Loucy (cell line): ENCODE results near the gene NOL9.

Source experiments
- EZH2phosphoT487 ChIP-seq: fragments of 200-600 bp; IDR thresholded peaks from 2 replicates; pipeline ENCODE4 v1.6.1; 2018; ENCODE audit warnings: antibody characterized with exemption, mild to moderate bottlenecking, moderate library complexity, borderline replicate concordance
- TF ChIP-seq, protein P1 (sequence below): fragments of 200-600 bp; sonication (generic); conservative IDR thresholded peaks from 2 replicates; pipeline ENCODE4 v1.5.1; 2014; ENCODE audit warnings: mild to moderate bottlenecking, antibody characterized with exemption, low read length

DNA sequence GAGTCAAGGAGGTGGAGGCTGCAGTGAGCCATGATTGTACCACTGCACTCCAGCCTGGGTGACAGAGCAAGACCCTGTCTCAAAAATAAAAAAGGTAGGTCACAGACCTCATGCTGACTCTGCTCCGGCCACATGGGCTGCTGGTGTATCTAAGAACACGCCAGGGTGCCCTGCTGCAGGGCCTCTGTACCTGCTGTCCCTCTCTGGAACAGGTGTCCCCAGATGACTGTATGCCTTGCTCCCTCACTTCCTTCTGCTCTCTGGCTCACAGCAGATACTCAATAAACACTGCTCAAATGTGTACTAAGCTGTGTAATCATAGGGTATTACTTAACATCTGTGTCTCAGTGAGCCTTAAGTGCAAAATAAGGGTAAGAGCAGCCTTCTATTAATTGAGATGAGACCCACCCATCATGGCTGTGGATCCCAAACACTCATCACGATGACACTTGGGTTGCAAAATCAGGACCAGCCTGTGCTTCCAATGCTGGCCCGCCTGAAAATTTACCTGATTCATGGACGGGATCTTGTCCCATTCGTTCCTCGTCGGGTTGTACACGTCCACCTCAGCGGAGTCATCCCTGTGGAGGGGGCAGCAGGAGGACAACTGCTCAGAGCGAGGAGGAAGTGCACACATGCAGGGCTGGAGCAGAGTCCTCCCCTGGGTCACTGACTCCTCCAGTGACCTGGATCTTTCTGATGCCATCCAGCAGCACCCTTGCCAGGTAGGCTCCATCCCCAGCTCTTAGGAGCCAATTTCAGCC, 40.8 kb upstream of the NOL9 start:
- TF ChIP-seq, protein P1, sequence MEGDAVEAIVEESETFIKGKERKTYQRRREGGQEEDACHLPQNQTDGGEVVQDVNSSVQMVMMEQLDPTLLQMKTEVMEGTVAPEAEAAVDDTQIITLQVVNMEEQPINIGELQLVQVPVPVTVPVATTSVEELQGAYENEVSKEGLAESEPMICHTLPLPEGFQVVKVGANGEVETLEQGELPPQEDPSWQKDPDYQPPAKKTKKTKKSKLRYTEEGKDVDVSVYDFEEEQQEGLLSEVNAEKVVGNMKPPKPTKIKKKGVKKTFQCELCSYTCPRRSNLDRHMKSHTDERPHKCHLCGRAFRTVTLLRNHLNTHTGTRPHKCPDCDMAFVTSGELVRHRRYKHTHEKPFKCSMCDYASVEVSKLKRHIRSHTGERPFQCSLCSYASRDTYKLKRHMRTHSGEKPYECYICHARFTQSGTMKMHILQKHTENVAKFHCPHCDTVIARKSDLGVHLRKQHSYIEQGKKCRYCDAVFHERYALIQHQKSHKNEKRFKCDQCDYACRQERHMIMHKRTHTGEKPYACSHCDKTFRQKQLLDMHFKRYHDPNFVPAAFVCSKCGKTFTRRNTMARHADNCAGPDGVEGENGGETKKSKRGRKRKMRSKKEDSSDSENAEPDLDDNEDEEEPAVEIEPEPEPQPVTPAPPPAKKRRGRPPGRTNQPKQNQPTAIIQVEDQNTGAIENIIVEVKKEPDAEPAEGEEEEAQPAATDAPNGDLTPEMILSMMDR: no peak
- TF ChIP-seq EZH2phosphoT487: no peak
